Smooth muscle cell (in vitro differentiated cells): Measurements from ENCODE around the gene SCML1. TPM values are rescaled to one million over a fixed set of nuclear protein-coding genes. Genes with fewer than 3 reads are reported as not detected.

Source experiments
- DNase-seq: peaks from one replicate; lab custom pipeline; 2025; ENCODE audit not compliant: unreplicated experiment; lab: John Stamatoyannopoulos, UW
- H2AFZ ChIP-seq: fragments of 200-600 bp; sonication (generic); 2 replicates; pipeline ENCODE4 v1.6.0; 2016; ENCODE audit warnings: antibody characterized with exemption, low read depth, mild to moderate bottlenecking
- H3F3A ChIP-seq: fragments of 200-600 bp; sonication (generic); 2 replicates; pipeline ENCODE4 v1.6.0; 2017; ENCODE audit warnings: antibody characterized with exemption, low read depth
- H3K27ac ChIP-seq: fragments of 200-600 bp; sonication (generic); 2 replicates; pipeline ENCODE4 v1.5.1; 2016; ENCODE audit warnings: low read depth, mild to moderate bottlenecking
- H3K27me3 ChIP-seq: fragments of 200-600 bp; sonication (generic); 2 replicates; pipeline ENCODE4 v1.6.1; 2016; ENCODE audit warnings: low read depth, mild to moderate bottlenecking
- H3K36me3 ChIP-seq: fragments of 200-600 bp; sonication (generic); 2 replicates; pipeline ENCODE4 v1.5.1; 2016; ENCODE audit warnings: low read depth
- H3K4me1 ChIP-seq: fragments of 200-600 bp; sonication (generic); 2 replicates; pipeline ENCODE4 v1.5.1; 2016; ENCODE audit warnings: low read depth
- H3K4me2 ChIP-seq: fragments of 200-600 bp; sonication (generic); 2 replicates; pipeline ENCODE4 v1.6.0; 2016; ENCODE audit warnings: mild to moderate bottlenecking
- H3K4me3 ChIP-seq: fragments of 200-600 bp; sonication (generic); 2 replicates; pipeline ENCODE4 v1.5.1; 2016; ENCODE audit warnings: mild to moderate bottlenecking
- H3K79me2 ChIP-seq: fragments of 200-600 bp; sonication (generic); 2 replicates; pipeline ENCODE4 v1.6.0; 2016; ENCODE audit warnings: low read depth, mild to moderate bottlenecking
- H3K9ac ChIP-seq: fragments of 200-600 bp; sonication (generic); 2 replicates; pipeline ENCODE4 v1.6.0; 2016; ENCODE audit warnings: low read depth
- H3K9me3 ChIP-seq: fragments of 200-600 bp; sonication (generic); replicated peaks from 2 replicates; pipeline ENCODE4 v1.5.1; 2016; ENCODE audit warnings: low read depth
- H4K20me1 ChIP-seq: fragments of 200-600 bp; sonication (generic); 2 replicates; pipeline ENCODE4 v1.6.0; 2016; ENCODE audit warnings: low read depth
- CTCF ChIP-seq: fragments of 200-600 bp; sonication (generic); IDR thresholded peaks from 2 replicates; pipeline ENCODE4 v1.5.1; 2017; ENCODE audit warnings: borderline replicate concordance, mild to moderate bottlenecking, antibody characterized with exemption; ENCODE audit not compliant: insufficient read depth, poor library complexity, severe bottlenecking
- WGBS: methylation state at CpG from one replicate; pipeline ENCODE4 v1.1.7; 2016; ENCODE audit warnings: low lambda C conversion rate; 5-methylcytosine and 5-hydroxymethylcytosine counted together
- polyA plus RNA-seq: library from polyadenylated mRNA; unstranded; fragments of >200 nt; fragmentation: Nextera tagmentation; extraction: Ambion mirVana; gene quantifications from 2 replicates; pipeline ENCODE4 v1.2.1, GENCODE V29; 2016
- total RNA-seq: library from RNA; depleted of rRNA; stranded (reverse); fragments of >200 nt; gene quantifications from 2 replicates; pipeline ENCODE4 v1.2.3, GENCODE V29; 2014

Gene SCML1
- total and polyA plus RNA-seq, 2 experiments from 2014 or later: 9.8 to 12.4 TPM

- H4K20me1 ChIP-seq: no peaks in the 10 kb centered on the region
- no peaks in the 10 kb centered on the region for H3K36me3 ChIP-seq
- no peak overlapping the region for H3K4me2 ChIP-seq
- TF ChIP-seq CTCF: no peak
- no peaks in the 10 kb centered on the region for H3K9me3 ChIP-seq
- no peak for DNase-seq
- no peaks in the 10 kb centered on the region for H3K79me2 ChIP-seq
- WGBS: 82% methylated on average over 13 of the region's 13 CpGs
- no peaks in the 10 kb centered on the region for H3K4me1 ChIP-seq
- no peak overlapping the region for H3K4me3 ChIP-seq
- H2AFZ ChIP-seq: no peak overlapping the region
- H3K27me3 ChIP-seq: no peaks in the 10 kb centered on the region
- no peak overlapping the region for H3K27ac ChIP-seq
- H3K9ac ChIP-seq: no peak overlapping the region
- H3F3A ChIP-seq: no peaks in the 10 kb centered on the region
Observed at GRCh38 chrX:17801431-17801830, 64.1 kb downstream of the SCML1 start.

- no peak for DNase-seq
- Histone ChIP-seq H2AFZ (no peak overlapping the region), H3K4me2 (no peak overlapping the region), H3K27ac (no peak overlapping the region), H3K4me1 (no peaks in the 10 kb centered on the region), H3K9ac (no peak overlapping the region), H3K4me3 (no peak overlapping the region), H3K27me3 (no peaks in the 10 kb centered on the region), H3K36me3 (no peaks in the 10 kb centered on the region), H3F3A (no peaks in the 10 kb centered on the region), H3K79me2 (no peaks in the 10 kb centered on the region), H4K20me1 (no peaks in the 10 kb centered on the region), H3K9me3 (no peaks in the 10 kb centered on the region)
- TF ChIP-seq CTCF: no peak
- WGBS: 75% methylated on average over 7 of the region's 7 CpGs
Observed at GRCh38 chrX:17802756-17803155, 65.5 kb downstream of the SCML1 start.

- Histone ChIP-seq H3K9ac (no peak overlapping the region), H3K27me3 (no peaks in the 10 kb centered on the region), H3K79me2 (no peaks in the 10 kb centered on the region), H3K9me3 (no peaks in the 10 kb centered on the region), H3K4me2 (no peak overlapping the region), H3K27ac (no peak overlapping the region), H2AFZ (no peak overlapping the region), H4K20me1 (no peaks in the 10 kb centered on the region), H3K36me3 (no peaks in the 10 kb centered on the region), H3K4me3 (no peak overlapping the region), H3F3A (no peaks in the 10 kb centered on the region), H3K4me1 (no peaks in the 10 kb centered on the region)
- TF ChIP-seq CTCF: no peak
- no peak for DNase-seq
- WGBS: 83% methylated on average over 4 of the region's 4 CpGs
Observed at GRCh38 chrX:17803449-17803848, 66.2 kb downstream of the SCML1 start.

Other genes starting within 250 kb of the SCML1 start
- gene RAI2, start 123.8 kb downstream of the SCML1 start, total RNA-seq: not detected in 2 replicates
- gene RAI2, start 123.8 kb downstream of the SCML1 start, polyA plus RNA-seq: 0.17 and 0.72 TPM in 2 replicates